Measurements from ENCODE around the gene MOK. TPM values are rescaled to one million over a fixed set of nuclear protein-coding genes. Genes with fewer than 3 reads are reported as not detected.
"Not testable (repeated sequence)": the region's sequence is repeated elsewhere in the genome, so short reads cannot be mapped to it uniquely, and the experiment has no call there.

The MOK gene
- total and polyA plus RNA-seq, 9 donors = 20.0 to 51.1 (median 23.8) TPM

GRCh38 chr14:102303664-102304063 lies 1.3 kb downstream of the MOK start:
- Histone ChIP-seq H3K4me1 (ENCODE audit: insufficient read depth) (no peaks in the 10 kb centered on the region), H3K27me3 (no peaks in the 10 kb centered on the region), H3K9me3 (no peaks in the 10 kb centered on the region), H3K27ac (no peak overlapping the region), H3K36me3 (no peaks in the 10 kb centered on the region), H3K4me3 (no peak overlapping the region)
- intact Hi-C loops (cut with DNase I) = no loop called here
- no peak for DNase-seq
- 88 to 93% (median 89%) methylated on average over 3 of the region's 3 CpGs for WGBS, 3 donors
- TF ChIP-seq EP300 (IDR thresholded peaks at IDR 0.05) (no peak), CTCF (IDR thresholded peaks at IDR 0.05) (no peak), POLR2A (IDR thresholded peaks at IDR 0.05) (no peak)

- H3K36me3 ChIP-seq; H3K9me3 ChIP-seq; DNase-seq; H3K27ac ChIP-seq; H3K4me3 ChIP-seq; intact Hi-C loops (cut with DNase I); H3K4me1 ChIP-seq (ENCODE audit: insufficient read depth); H3K27me3 ChIP-seq: not testable (repeated sequence)
- 94 to 96% (median 94%) methylated on average over 12 of the region's 12 CpGs for WGBS, 3 donors
These were observed 6.5 kb downstream of the MOK start for GRCh38 chr14:102298303-102299070.

- H3K4me3 ChIP-seq = no peak overlapping the region
- intact Hi-C loops (cut with DNase I) = no loop called here
- no peaks in the 10 kb centered on the region for H3K36me3 ChIP-seq
- DNase-seq = no peak
- WGBS, 3 donors = 96 to 98% (median 97%) methylated on average over 33 of the region's 33 CpGs
- no peaks in the 10 kb centered on the region for H3K9me3 ChIP-seq
- TF ChIP-seq EP300 (IDR thresholded peaks at IDR 0.05) (no peak), POLR2A (IDR thresholded peaks at IDR 0.05) (no peak), CTCF (IDR thresholded peaks at IDR 0.05) (no peak)
- H3K27ac ChIP-seq = no peak overlapping the region
- H3K27me3 ChIP-seq = no peaks in the 10 kb centered on the region
- peaks cover 3% of the 10 kb centered on the region for H3K4me1 ChIP-seq (ENCODE audit: insufficient read depth)
These were observed 7.4 kb downstream of the MOK start for GRCh38 chr14:102297436-102298170.

GRCh38 chr14:102295270-102295669 lies 9.7 kb downstream of the MOK start:
- intact Hi-C loops (cut with DNase I) = no loop called here

More at GRCh38 chr14:102295270-102295669, 9.7 kb downstream of the MOK start:
- Histone ChIP-seq H3K27ac (peak overlapping the region in 1 of 2 donors; percentile 56), H3K9me3 (no peaks in the 10 kb centered on the region), H3K4me1 (ENCODE audit: insufficient read depth) (peaks cover 3% of the 10 kb centered on the region), H3K27me3 (no peaks in the 10 kb centered on the region), H3K4me3 (no peak overlapping the region), H3K36me3 (no peaks in the 10 kb centered on the region)
- TF ChIP-seq POLR2A (IDR thresholded peaks at IDR 0.05) = no peak
- TF ChIP-seq EP300 (IDR thresholded peaks at IDR 0.05) = no peak
- TF ChIP-seq CTCF (IDR thresholded peaks at IDR 0.05) = peak in 2 of 3 donors; percentile 23 to 27
- no peak for DNase-seq
- 6 to 17% (median 13%) methylated on average over 3 of the region's 3 CpGs for WGBS, 3 donors

Data from ovary (tissue), 9 donors.